T-helper 2 cell treated with Interferon-gamma antibody and Interleukin-4, amounts not matched to agents 5 μg/mL and 100 μg/mL, for 36 hours (primary cell): ENCODE measurements around the gene RELB.

Experiments used
- DNase-seq: peaks from one replicate; pipeline ENCODE4 v3.0.0; 2021; ENCODE audit warnings: low spot score
- H3K27ac Mint-ChIP-seq: one replicate; pipeline ENCODE4 v1.8.0; 2021; ENCODE audit warnings: mild to moderate bottlenecking, mixed read lengths
- H3K27me3 Mint-ChIP-seq: one replicate; pipeline ENCODE4 v1.8.0; 2021; ENCODE audit warnings: low read depth, mixed read lengths
- H3K36me3 Mint-ChIP-seq: one replicate; pipeline ENCODE4 v1.8.0; 2021; ENCODE audit warnings: low read depth, mixed read lengths
- H3K4me1 Mint-ChIP-seq: one replicate; pipeline ENCODE4 v1.8.0; 2021; ENCODE audit warnings: low read depth, mixed read lengths
- H3K4me3 Mint-ChIP-seq: one replicate; pipeline ENCODE4 v1.8.0; 2022; ENCODE audit warnings: mild to moderate bottlenecking, moderate library complexity, mixed read lengths
- H3K9me3 Mint-ChIP-seq: one replicate; pipeline ENCODE4 v1.8.0; 2021; ENCODE audit warnings: mixed read lengths

RELB gene

GRCh38 chr19:45021971-45022370 lies 20.7 kb downstream of the RELB start:
- H3K4me3 Mint-ChIP-seq: no peak overlapping the region
- DNase-seq: no peak
- H3K27ac Mint-ChIP-seq: no peak overlapping the region
- H3K27me3 Mint-ChIP-seq: no peaks in the 10 kb centered on the region
- H3K4me1 Mint-ChIP-seq: no peaks in the 10 kb centered on the region
- H3K9me3 Mint-ChIP-seq: no peaks in the 10 kb centered on the region
- H3K36me3 Mint-ChIP-seq: peaks cover 13% of the 10 kb centered on the region

GRCh38 chr19:45023048-45023447 lies 21.8 kb downstream of the RELB start:
- Mint-ChIP-seq H3K27ac (no peak overlapping the region), H3K4me3 (no peak overlapping the region), H3K9me3 (no peaks in the 10 kb centered on the region), H3K4me1 (no peaks in the 10 kb centered on the region), H3K36me3 (peaks cover 17% of the 10 kb centered on the region), H3K27me3 (no peaks in the 10 kb centered on the region)
- DNase-seq: no peak

- Mint-ChIP-seq H3K27me3 (no peaks in the 10 kb centered on the region), H3K4me3 (no peak overlapping the region), H3K9me3 (no peaks in the 10 kb centered on the region), H3K36me3 (peaks cover 26% of the 10 kb centered on the region), H3K4me1 (no peaks in the 10 kb centered on the region), H3K27ac (no peak overlapping the region)
- no peak for DNase-seq
Measured at GRCh38 chr19:45025264-45025663, 24.0 kb downstream of the RELB start.

- no peak for DNase-seq
- H3K9me3 Mint-ChIP-seq: no peaks in the 10 kb centered on the region
- no peaks in the 10 kb centered on the region for H3K27me3 Mint-ChIP-seq
- no peak overlapping the region for H3K27ac Mint-ChIP-seq
- H3K4me3 Mint-ChIP-seq: no peak overlapping the region
- H3K36me3 Mint-ChIP-seq: peaks cover 35% of the 10 kb centered on the region
- H3K4me1 Mint-ChIP-seq: no peaks in the 10 kb centered on the region
Measured at GRCh38 chr19:45027371-45027770, 26.1 kb downstream of the RELB start.

- Mint-ChIP-seq H3K27me3 (no peaks in the 10 kb centered on the region), H3K36me3 (peaks cover 54% of the 10 kb centered on the region), H3K27ac (no peak overlapping the region), H3K9me3 (no peaks in the 10 kb centered on the region), H3K4me1 (no peaks in the 10 kb centered on the region), H3K4me3 (no peak overlapping the region)
- no peak for DNase-seq
Measured at GRCh38 chr19:45030825-45031224, 29.6 kb downstream of the RELB start.

- Mint-ChIP-seq H3K4me1 (no peaks in the 10 kb centered on the region), H3K36me3 (peaks cover 51% of the 10 kb centered on the region), H3K9me3 (no peaks in the 10 kb centered on the region), H3K27ac (no peak overlapping the region), H3K4me3 (no peak overlapping the region), H3K27me3 (no peaks in the 10 kb centered on the region)
- DNase-seq: no peak
Measured at GRCh38 chr19:45032421-45032820, 31.2 kb downstream of the RELB start.

GRCh38 chr19:45035755-45036154 lies 34.5 kb downstream of the RELB start:
- Mint-ChIP-seq H3K27me3 (no peaks in the 10 kb centered on the region), H3K4me3 (no peak overlapping the region), H3K9me3 (no peaks in the 10 kb centered on the region), H3K4me1 (peaks cover 13% of the 10 kb centered on the region), H3K36me3 (peaks cover 47% of the 10 kb centered on the region), H3K27ac (no peak overlapping the region)
- DNase-seq: no peak

- no peaks in the 10 kb centered on the region for H3K27me3 Mint-ChIP-seq
- H3K36me3 Mint-ChIP-seq: peaks cover 51% of the 10 kb centered on the region
- H3K4me3 Mint-ChIP-seq: peak overlapping the region; percentile 92
- H3K9me3 Mint-ChIP-seq: no peaks in the 10 kb centered on the region
- peaks cover 23% of the 10 kb centered on the region for H3K4me1 Mint-ChIP-seq
- no peak for DNase-seq
- H3K27ac Mint-ChIP-seq: peak overlapping the region; percentile 26
Measured at GRCh38 chr19:45037393-45038169, 36.3 kb downstream of the RELB start.

- no peaks in the 10 kb centered on the region for H3K9me3 Mint-ChIP-seq
- peaks cover 23% of the 10 kb centered on the region for H3K4me1 Mint-ChIP-seq
- H3K36me3 Mint-ChIP-seq: peaks cover 46% of the 10 kb centered on the region
- no peaks in the 10 kb centered on the region for H3K27me3 Mint-ChIP-seq
- DNase-seq: peak; percentile 87
- peak within 1 kb of the TSS; percentile 92 for H3K4me3 Mint-ChIP-seq
- H3K27ac Mint-ChIP-seq: peak within 1 kb of the TSS; percentile 97
Measured at GRCh38 chr19:45038931-45039893, 37.9 kb downstream of the RELB start, which contains the start of gene CLASRP. TSS of gene CLASRP (plus strand) at chr19:45039045. CDS start at chr19:45040213, 1,168 bp downstream.

GRCh38 chr19:45040059-45040771 lies 39.0 kb downstream of the RELB start:
- peaks cover 36% of the 10 kb centered on the region for H3K36me3 Mint-ChIP-seq

GRCh38 chr19:45041125-45041524 lies 39.9 kb downstream of the RELB start:
- no peak for DNase-seq
- no peaks in the 10 kb centered on the region for H3K27me3 Mint-ChIP-seq
- H3K36me3 Mint-ChIP-seq: peaks cover 37% of the 10 kb centered on the region
- peak overlapping the region; percentile 75 for H3K4me3 Mint-ChIP-seq
- H3K27ac Mint-ChIP-seq: no peak overlapping the region
- H3K4me1 Mint-ChIP-seq: peaks cover 36% of the 10 kb centered on the region
- no peaks in the 10 kb centered on the region for H3K9me3 Mint-ChIP-seq

More at GRCh38 chr19:45040059-45040771, 39.0 kb downstream of the RELB start:
- DNase-seq: no peak
- Mint-ChIP-seq H3K9me3 (no peaks in the 10 kb centered on the region), H3K27me3 (no peaks in the 10 kb centered on the region), H3K4me3 (peak overlapping the region; percentile 92), H3K27ac (peak overlapping the region; percentile 97), H3K4me1 (peaks cover 27% of the 10 kb centered on the region)

- Mint-ChIP-seq H3K27me3 (no peaks in the 10 kb centered on the region), H3K4me1 (peaks cover 41% of the 10 kb centered on the region), H3K27ac (peak overlapping the region; percentile 43), H3K36me3 (peaks cover 32% of the 10 kb centered on the region), H3K4me3 (no peak overlapping the region), H3K9me3 (no peaks in the 10 kb centered on the region)
- DNase-seq: no peak
Measured at GRCh38 chr19:45045671-45046353, 44.5 kb downstream of the RELB start.

- Mint-ChIP-seq H3K27ac (peak overlapping the region; percentile 29), H3K27me3 (no peaks in the 10 kb centered on the region), H3K9me3 (no peaks in the 10 kb centered on the region), H3K36me3 (peaks cover 31% of the 10 kb centered on the region), H3K4me1 (peaks cover 38% of the 10 kb centered on the region), H3K4me3 (peak overlapping the region; percentile 17)
- no peak for DNase-seq
Measured at GRCh38 chr19:45046355-45046754, 45.1 kb downstream of the RELB start.
